Stimulated activated naive CD4-positive, alpha-beta T cell treated with Interleukin-2 at 50 U/mL for 16 hours (primary cell): ENCODE data around the gene NLK.
"Not testable (repeated sequence)": the region's sequence is repeated elsewhere in the genome, so short reads cannot be mapped to it uniquely, and the experiment has no call there.

Source experiments
- DNase-seq: peaks from one replicate; lab custom pipeline; 2025; lab: John Stamatoyannopoulos, UW

The NLK gene

DNA sequence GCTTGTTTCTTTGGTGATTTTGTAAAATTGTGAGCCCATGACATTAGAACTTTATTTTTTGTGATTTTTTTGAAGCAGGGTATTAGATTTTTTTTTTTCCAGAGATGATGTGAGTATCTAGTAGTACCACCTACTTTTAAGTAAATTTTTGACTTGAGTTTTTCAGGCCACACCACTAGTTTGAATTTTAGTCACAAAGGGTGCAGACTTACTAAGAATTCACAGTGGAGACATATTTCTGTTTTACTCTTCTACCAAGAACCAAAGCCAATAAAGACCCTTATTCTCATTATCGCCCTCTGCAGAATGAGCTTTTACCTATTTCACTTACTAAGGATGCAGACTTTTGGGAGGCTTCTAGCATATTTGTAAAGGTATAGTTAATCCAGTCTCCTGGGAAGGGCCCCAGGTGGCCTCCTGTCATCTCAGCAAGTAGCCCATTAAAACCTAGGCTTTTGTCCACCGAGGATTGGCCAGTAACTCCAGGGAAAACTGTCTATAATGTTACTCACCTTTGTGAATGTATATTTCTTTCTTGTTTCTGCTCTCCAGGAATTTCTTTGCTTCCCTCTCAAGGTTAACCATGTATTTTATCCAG is 30.6 kb downstream of the NLK start:
- DNase-seq: no peak

- no peak for DNase-seq
These were observed 31.5 kb downstream of the NLK start for GRCh38 chr17:28074010-28074409.

DNA sequence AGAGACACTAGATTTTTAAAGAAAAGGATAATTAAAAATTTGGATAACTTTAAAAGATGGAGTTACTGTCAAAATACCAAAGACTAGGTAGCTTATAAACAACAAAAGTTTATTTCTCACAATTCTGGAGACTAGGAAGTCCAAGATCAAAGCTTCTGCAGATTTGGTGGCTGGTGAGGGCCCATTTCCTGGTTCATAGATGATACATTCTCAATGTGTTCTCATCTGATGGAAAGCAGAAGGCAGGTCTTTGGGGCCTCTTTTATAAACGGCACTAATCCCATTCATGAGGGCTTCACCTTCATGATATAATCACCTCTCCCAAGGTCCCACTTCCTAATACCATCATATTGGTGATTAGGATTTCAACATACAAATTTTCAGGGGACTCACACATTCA is 33.7 kb downstream of the NLK start:
- DNase-seq: no peak

- not testable (repeated sequence) for DNase-seq
These were observed 34.7 kb downstream of the NLK start for GRCh38 chr17:28077140-28077539.

- no peak for DNase-seq
These were observed 36.1 kb downstream of the NLK start for GRCh38 chr17:28078341-28079229.

DNA sequence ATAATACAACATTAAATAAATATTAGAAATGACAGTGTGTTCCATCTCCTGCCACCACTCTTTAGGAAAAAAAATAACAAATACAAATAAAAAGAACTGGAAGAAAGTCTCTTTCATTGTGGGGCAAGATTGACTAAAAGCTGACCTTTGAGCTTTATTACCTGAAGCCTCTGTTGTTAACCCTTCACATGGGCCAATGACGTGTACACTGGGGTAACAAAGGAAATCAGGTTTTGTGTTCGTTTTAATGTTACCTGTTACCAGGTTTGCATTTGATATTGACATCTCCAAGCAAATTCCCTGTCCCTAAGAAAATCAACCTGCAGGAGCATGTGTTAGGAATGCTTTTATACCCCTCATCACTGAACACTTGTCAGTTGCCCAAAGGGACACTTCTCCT is 39.0 kb downstream of the NLK start:
- no peak for DNase-seq

DNA sequence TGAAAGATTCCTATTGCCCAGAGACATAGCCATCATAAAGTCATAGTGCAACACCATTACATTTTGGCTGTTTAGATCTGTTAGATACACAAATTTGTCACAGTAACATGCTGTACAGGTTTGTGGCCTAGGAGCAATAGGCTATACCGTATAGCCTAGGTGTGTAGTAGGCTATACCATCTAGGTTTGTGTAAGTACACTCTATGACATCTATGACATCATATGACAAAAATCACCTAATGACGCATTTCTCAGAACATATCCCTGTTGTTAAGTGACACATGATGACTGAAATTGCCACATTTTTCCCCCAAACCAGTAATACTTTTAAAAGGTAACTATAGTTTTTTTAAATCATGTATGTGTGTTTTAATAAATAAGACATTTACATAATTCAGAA is 43.3 kb downstream of the NLK start:
- no peak for DNase-seq

DNA sequence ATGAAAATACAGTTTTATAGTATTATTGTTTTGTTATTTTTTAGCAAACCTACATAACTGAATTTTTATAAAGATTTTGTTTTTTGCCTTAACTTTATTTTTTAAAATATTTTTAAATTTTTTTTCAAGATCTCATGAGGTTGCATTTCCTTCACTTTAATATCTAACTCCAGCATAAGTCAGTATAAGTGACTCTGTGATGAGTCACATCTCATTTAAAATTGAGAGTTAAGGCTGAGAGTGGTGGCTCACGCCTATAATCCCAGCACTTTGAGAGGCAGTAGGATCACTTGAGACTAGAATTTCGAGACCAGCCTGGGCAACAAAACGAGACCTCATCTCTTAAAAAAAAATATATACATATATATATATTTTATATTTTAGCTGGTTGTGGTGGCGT is 44.0 kb downstream of the NLK start:
- DNase-seq: no peak

GRCh38 chr17:28087743-28088142 is 45.3 kb downstream of the NLK start:
- DNase-seq: no peak

- no peak for DNase-seq
These were observed 48.1 kb downstream of the NLK start for GRCh38 chr17:28090551-28090950.

DNA sequence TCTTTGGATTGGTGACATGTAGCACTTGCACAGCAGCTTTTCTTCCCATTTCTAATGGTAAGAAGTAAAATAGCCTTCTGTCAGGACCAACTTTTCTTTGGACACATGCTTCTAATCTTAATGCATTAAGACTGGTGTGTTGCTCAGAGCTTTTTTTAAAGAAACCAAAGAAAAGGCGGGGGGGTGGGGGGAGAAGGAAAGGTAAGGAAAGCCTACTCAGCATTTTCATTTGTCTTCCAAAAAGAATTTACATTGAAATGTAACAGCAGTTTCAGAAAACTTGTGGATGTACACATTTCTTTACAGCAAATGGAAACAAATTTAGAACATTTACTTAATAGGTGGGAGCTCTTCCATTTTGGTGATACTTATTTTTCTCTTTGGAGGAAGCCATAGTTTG is 49.6 kb downstream of the NLK start:
- no peak for DNase-seq

GRCh38 chr17:28093999-28094716 is 51.7 kb downstream of the NLK start:
- DNase-seq: no peak

- DNase-seq: no peak
These were observed 54.3 kb downstream of the NLK start for GRCh38 chr17:28096756-28097155.

DNA sequence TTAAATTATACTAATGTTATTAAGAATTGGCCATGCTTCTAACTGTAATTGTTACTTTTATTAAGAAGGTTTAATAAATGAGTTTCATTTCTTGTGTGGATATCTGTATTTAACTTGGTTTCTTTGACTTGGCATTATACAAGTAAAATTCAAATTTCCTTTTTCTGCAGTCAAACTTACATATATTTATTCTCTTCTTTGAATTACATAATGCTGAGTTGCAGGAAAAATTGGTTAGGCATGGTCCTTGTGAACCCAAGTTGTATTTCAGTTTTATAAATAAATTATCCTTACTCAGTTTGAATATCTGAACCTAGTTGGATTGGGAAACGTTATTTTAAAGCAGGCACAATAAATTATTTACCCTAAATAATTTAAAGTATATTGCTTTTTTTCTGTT is 54.8 kb downstream of the NLK start:
- DNase-seq: no peak

GRCh38 chr17:28097901-28098300 is 55.4 kb downstream of the NLK start:
- no peak for DNase-seq

DNA sequence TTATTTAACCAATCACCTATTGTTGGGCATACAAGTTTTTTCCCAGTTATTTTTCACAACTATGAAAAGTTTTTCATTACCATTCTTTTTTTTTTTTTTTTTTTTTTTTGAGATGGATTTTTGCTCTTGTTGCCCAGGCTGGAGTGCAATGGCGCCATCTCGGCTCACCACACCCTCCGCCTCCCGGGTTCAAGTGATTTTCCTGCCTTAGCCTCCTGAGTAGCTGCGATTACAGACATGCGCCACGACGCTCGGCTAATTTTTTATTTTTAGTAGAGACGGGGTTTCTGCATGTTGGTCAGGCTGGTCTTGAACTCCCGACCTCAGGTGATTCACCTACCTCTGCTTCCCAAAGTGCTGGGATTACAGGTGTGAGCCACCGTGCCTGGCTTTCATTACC is 56.1 kb downstream of the NLK start:
- DNase-seq: not testable (repeated sequence)

GRCh38 chr17:28100251-28100650 is 57.8 kb downstream of the NLK start:
- no peak for DNase-seq

DNA sequence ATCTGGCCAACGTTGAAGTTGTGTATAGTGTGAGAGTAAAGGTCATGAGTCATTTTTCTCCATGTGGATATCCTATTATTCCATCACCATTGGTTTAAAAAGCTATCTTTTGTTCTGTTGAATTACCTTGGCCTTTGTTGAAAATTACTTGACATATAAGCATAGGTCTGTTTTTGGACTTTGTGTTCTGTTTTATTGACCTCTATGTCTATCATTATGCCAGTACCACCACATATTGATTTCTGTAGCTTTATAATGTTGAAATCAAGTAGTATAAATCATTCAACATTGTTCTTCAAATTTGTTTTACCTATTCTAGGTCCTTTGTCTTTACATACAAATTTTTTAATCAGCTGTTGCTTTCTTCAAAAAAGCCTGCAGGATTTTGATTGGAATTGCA is 58.5 kb downstream of the NLK start:
- no peak for DNase-seq

GRCh38 chr17:28101919-28102318 is 59.4 kb downstream of the NLK start:
- DNase-seq: no peak

- no peak for DNase-seq
These were observed 63.0 kb downstream of the NLK start for GRCh38 chr17:28105501-28105900.

DNA sequence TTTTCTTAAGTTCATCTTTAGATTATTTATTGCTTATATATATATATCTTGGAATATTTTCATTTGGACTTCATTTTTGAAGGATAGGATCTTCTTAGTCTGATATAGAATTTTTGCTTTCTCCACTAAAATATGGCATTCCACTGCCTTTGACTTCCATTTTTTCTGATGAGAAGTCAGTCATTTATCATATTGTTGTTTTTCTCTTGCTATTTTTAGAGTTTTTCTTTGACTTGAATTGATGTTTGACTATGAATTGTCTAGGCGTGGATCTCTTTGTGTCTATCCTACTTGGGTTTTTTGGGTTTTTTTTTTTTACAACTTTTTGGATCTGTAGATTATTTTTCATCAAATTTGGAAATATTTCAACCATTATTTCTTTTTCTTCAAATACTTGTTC is 67.7 kb downstream of the NLK start:
- DNase-seq: no peak

DNA sequence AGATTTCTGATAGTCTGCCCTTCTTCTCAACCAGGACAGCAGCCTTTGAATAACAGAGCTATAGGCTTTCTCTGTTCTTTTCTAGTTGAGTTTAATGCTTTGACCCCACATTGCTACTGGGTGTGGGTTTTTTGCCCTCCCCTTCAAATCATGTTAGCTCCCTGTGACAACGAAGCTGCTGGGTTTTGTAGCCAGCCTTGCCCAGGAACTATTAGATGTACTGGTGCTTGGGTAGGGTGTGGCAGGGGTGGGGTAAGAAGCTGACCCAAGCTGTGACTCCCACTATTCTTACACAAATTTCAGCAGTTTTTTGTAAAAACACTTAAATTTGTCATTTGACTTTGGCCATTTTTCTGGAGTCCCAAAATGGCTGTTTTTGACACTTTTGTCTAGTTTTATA is 69.7 kb downstream of the NLK start:
- no peak for DNase-seq

DNA sequence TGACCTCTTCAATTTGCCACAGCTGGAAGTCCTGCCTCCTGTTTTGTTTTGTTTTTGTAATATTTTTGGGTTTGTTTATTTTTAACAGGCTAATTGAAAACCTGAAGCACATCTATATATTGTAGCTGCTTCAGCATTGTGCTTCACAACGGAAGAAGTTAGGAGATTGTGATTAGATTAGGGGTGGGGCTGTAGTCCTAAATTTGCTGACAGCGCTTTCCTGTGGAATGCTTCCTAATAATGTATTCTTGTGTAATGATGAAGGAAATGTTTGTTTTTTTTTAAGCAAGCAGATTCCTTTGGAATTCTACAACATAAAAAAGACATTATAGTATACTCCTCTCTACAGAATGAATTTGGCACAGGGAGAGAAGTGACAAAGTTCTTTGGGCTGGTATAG is 70.1 kb downstream of the NLK start:
- DNase-seq: no peak
